Measurements from ENCODE around the gene PARVB. TPM values are rescaled to one million over a fixed set of nuclear protein-coding genes. Genes with fewer than 3 reads are reported as not detected.
"Not testable (repeated sequence)": the region's sequence is repeated elsewhere in the genome, so short reads cannot be mapped to it uniquely, and the experiment has no call there.

Gene PARVB
- polyA plus RNA-seq, 3 donors = 14.8 to 75.5 (median 46.2) TPM

DNA sequence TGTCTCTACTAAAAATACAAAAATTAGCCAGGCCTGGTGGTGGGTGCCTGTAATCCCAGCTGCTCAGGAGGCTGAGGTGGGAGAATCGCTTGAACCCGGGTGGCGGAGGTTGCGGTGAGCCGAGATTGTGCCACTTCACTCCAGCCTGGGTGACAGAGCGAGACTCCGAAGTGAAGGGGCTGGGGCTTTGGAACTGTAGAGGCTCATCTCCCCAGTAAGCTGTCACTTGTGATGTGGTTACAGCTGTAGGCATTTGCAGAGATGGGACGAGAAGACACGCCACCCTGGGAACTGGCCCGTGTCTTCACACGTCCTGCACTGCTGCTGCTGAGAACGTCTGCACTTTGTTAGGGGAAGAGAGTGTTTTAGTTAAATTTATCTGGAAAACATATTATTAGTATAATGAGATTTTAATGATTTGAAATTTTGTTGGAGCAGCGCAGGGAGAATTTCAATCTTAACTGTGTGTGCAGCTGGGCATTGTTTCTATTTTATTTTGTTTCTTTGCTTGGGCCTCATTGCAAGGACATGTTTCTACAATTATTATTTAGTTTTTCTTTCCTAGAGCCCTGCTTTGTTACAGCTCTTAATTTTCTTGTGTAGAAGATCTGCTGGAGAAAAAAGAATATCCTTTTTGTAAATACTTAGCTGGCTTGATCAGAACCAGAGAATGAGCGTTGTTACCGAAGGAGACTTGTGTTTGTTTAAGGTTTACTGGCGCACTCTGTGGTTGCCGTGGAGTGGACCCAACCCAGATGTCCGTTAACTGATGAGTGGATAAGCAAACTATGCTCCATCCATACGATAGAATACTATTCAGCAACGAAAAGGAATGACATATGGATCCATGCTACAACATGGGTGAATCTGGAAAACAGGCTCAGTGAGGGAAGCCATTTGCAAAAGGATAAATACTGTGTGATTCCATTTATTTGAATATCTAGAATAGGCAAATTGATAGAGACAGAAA, 18.4 kb downstream of the PARVB start:
- 75 to 86% (median 86%) methylated on average over 20 of the region's 20 CpGs for WGBS, 3 donors
- no peak overlapping the region for H3K27ac ChIP-seq (ENCODE audit: low read depth, low read length)

DNA sequence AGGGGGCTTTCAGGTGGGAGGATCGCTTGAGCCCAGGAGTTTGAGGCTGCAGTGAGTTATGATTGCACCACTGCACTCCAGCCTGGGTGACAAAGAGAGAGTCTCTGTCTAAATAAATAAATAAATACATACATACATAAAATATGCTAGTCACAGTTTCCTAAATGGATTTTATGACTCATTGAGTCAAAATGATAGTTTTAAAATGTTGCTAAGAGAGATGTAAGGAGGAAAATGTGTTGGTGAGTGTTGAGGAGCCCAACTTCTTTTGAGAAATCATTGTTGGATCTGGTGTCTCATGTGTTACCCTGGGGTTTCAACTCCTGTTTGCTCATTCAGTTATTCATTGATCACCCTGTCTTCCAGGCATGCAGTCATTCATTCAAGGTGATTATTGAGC, 21.0 kb downstream of the PARVB start:
- 97 to 100% (median 98%) methylated on average over 1 of the region's 1 CpG for WGBS, 3 donors
- H3K27ac ChIP-seq (ENCODE audit: low read depth, low read length) = no peak overlapping the region

DNA sequence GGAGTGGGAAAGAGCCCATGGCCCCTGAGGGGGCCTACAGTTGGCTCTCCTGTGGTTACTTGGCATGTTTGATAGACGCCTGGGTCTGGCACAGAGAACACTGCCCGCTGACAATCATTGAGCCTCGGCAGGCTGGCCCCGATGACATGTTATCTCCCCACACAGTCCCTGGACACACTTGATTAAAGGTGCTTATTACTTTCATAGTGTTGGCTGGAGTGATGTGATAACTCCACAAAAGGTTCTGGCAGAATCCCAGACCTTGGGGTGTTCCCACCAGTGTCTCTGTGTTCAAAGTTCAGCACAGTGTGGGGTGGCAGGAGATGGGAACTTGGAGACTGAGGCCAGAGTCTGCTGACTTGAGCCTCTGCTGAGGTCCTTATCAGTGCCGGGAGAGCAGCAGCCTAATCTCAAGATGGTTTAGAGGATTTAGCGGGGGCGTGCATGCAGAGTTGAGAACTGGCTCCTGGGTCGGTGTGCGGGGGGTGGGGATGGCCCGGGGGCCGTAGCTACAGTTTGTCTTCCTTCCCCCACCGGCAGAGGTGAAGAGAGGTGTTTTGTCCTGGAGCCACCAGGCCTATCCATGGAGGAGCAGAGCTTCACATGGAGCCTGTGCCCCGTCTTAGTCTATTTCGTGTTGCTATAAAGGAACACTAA, 22.5 kb downstream of the PARVB start:
- WGBS, 3 donors = 69 to 85% (median 78%) methylated on average over 14 of the region's 14 CpGs
- no peak overlapping the region for H3K27ac ChIP-seq (ENCODE audit: low read depth, low read length)

DNA sequence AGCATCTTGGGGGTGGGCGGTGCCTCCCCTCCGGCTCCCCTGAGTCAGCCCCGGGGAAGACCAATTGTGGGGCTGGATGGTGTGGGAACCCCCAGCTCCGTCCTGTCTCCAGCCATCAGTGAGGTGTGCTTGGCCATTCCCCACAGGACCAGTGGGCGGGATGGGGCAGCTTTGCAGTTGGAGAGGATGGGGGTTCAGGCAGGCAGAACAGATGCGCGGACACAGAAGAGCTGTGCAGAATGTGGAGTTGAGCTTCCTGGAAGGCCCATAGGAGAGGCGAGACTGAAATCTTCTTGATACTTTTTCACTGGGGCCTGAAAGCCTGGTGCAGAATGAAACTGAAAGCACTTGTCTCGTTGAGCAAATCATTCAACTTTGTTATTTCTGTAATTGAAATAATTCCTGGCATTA, 23.8 kb downstream of the PARVB start:
- no peak overlapping the region for H3K27ac ChIP-seq (ENCODE audit: low read depth, low read length)
- WGBS, 3 donors = 70 to 90% (median 76%) methylated on average over 9 of the region's 9 CpGs

DNA sequence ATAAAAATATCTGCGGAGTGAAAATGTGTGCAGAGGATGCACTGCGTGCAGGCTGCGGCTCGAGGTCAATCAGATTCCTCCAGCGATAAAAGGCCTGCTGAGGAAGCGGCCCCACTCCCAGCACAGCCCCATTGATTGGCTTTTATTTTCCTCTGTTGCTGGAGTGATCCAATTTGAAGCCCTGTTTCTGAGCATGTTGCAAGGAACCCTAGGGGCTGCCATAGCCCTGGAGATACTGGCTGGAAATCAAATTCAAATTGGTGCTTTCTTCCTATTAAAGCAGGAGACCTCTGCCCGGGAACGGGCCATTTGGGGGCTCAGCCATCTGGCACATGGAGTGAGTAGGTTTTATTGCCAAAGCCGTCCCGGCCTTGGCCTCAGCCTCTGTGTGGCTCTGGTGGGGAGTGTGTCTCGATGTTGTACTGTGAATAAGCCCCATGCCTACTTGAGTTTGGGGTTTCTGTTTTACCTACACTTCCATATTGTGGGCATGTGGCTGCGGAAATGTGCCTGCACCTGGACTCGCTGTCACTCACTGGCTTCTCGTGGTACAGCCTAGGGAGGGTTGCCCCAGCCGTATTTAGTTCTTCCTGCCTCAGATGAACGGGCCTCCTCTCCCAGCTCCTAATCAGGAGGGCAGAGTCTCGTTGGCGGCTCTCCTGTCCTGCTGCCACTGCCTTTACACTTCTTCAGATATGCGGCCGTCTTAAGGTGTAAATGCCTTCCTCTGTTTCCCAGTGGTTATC, 25.6 kb downstream of the PARVB start:
- 53 to 64% (median 58%) methylated on average over 20 of the region's 20 CpGs for WGBS, 3 donors
- no peak overlapping the region for H3K27ac ChIP-seq (ENCODE audit: low read depth, low read length)

DNA sequence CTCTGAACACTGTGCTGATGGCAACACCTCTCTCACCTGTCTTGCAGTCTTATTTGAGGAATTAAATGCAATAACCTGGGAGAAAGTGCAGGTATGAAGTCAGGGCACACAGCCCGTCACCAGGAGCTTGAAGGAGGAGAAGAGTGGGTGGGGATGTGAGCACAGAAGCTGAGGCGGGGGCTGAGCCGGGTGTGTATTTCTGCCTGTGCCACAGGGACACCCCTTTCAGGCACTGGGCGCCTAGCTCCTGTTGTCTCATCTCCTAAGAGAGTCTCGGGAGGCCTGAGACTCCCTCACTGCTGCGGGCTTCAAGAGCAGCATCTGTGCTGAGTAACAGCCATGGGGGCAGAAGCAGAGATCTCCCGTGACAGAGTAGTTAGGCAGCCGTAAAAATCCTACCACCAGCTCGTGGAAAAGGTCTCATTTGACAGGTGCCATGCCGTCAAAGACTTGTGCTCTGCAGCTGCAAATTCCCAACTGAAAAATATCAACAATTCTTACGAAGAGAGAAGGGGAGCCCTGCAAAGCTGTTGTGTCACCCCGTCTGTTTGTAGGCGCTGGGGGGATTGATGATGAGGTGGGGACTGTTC, 26.8 kb downstream of the PARVB start:
- H3K27ac ChIP-seq (ENCODE audit: low read depth, low read length) = no peak overlapping the region
- WGBS, 3 donors = 77 to 81% (median 77%) methylated on average over 13 of the region's 13 CpGs

DNA sequence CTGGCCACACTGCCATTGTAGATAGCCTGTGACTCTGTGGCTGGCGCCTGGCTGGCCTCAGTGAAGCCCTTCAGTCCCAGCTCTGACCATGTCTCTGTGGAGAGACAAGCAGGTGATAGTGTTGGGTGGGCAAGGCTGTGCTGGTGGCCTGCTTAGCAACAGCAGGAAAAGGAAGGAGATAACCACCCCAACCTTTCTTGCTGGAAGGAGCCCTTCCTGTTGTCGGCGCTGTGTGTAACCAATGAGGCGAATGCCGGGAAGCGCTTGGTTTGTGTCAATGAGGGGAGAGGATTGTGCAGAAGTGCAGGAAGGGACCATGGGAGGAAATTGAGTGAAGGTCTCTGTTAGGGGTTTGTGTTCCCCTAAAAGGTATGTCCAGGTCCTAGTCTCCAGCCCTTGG, 27.3 kb downstream of the PARVB start:
- no peak overlapping the region for H3K27ac ChIP-seq (ENCODE audit: low read depth, low read length)

DNA sequence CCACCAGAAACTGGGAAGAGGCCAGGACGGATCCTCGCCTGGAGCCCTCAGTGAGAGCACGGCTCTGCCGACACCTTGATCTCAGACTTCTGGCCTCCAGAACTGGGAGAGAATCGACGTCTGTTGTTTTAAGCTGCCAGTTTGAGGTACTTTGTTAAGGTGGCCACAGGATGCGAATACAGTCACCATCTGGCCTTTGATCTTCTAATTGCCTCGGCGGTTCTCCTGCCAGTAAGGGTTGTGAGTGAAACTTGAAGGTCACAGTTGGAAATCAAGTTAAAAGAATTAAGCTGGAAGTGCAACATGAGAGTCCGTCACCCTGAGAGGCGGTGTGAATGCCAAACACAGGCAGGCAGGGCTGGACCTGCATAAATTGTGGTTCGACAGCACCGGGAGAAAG, 27.9 kb downstream of the PARVB start:
- H3K27ac ChIP-seq (ENCODE audit: low read depth, low read length) = no peak overlapping the region
- 54 to 80% (median 77%) methylated on average over 13 of the region's 13 CpGs for WGBS, 3 donors

More for the DNA sequence above, 27.3 kb downstream of the PARVB start:
- WGBS, 3 donors = 62 to 84% (median 62%) methylated on average over 6 of the region's 6 CpGs

DNA sequence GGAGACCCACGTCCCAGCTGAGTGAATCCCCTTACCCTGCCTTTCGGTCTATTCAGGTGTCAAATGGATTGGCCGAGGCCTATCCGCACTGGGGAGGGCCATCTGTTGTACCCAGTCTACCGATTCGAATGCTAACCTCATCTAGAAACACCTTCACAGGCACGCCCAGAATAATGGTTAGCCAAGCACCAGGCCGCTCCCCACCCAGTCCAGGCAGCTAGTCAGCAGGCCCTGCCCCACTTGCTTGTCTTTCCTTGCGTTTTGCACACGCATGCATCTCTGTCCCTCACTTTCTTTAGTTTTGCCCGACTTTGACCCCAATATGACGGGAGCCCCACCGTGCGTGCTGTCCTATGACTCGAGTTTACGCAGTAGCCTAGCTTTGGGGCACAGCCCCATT, 31.7 kb downstream of the PARVB start:
- WGBS, 3 donors = 89 to 96% (median 92%) methylated on average over 16 of the region's 16 CpGs
- H3K27ac ChIP-seq (ENCODE audit: low read depth, low read length) = no peak overlapping the region

DNA sequence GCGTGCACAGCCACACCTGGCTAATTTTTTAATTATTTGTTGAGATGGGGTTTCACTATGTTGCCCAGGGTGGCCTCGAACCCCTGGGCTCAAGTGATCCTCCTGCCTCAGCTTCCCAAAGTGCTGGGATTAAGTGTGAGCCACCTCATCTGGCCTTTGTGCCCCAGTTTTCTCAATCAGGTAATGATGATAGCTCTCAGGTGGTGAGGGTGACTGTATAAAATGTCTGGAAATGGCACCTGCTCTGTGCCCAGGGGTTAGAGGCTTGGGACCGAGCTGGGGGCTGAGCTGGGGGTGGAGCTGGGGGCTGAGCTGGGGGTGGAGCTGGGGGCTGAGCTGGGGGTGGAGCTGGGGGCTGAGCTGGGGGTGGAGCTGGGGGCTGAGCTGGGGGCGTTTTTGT, 32.5 kb downstream of the PARVB start:
- not testable (repeated sequence) for H3K27ac ChIP-seq (ENCODE audit: low read depth, low read length)
- 54 to 62% (median 54%) methylated on average over 4 of the region's 4 CpGs for WGBS, 3 donors

DNA sequence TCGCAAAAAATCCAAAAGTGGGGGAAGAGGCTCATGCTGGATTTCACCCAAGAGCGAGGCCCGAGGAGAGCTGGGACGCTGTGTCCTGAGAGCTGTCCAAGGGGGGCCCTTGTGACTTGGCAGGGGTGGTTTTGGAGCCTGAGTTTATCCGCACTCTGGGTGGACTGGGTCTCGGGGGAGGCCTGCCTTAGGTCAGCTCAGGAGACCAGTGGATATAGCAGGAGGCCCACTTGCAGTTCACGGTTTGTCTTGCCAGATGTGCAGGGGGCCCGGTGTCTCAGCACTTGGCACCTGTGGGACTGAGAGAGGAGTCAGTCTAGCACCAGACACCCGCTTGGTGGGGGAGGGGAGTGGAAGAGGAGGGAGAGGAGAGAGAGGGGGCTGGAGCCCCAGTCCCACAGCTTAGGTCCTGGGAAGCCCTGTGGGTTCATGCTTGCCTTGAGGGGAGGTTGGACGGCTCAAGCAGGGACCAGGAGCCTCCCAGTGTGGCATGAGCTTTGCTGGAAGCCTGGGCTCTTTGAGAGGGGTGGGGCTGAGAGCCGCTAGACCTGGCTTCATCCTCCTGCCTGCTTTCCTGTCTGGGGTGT, 33.4 kb downstream of the PARVB start:
- 57 to 77% (median 60%) methylated on average over 11 of the region's 11 CpGs for WGBS, 3 donors
- no peak overlapping the region for H3K27ac ChIP-seq (ENCODE audit: low read depth, low read length)

DNA sequence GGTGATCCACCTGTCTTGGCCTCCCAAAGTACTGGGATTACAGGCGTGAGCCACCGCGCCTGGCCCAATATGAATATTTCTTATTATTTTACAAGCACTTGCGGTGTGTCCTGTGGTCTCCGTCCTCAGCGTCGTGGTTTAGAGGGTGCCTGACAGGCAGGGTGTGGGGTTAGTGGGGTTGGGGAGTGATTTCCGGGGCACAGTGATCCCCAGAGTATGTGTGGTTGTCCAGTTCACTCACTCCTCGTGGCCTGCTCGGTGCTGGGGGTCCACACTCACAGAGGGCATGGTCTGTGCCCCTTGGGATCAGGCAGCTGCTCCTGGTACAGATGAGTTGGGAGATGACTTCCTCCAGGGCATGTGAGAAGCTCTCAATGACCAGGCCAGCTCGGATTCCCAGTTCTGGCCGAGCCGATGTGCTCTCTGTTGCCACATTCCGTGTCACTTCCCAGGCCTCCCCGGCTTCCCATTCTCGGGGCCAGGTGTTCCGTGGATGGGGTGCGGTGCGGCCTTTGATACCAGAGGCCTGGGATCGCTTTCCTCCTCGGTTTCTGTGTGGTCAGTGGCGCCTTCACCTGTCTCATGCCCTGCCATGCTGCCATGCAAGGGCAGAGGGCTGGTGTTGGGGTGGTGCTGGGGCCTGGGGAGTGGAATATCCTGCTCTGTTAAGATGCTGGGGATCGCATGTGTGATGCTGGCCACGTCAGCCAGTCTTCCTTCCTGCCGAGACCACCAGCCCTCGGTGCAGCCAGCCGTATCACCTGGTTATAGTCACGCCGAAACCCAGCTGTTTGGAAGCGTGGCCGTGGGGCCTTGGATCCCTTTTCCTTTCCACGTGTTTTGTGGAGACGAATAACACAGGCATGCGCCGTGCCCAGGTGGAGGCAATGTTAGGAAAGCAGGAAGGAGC, 39.6 kb downstream of the PARVB start:
- H3K27ac ChIP-seq (ENCODE audit: low read depth, low read length) = no peak overlapping the region
- WGBS, 3 donors = 82 to 87% (median 84%) methylated on average over 35 of the region's 35 CpGs

DNA sequence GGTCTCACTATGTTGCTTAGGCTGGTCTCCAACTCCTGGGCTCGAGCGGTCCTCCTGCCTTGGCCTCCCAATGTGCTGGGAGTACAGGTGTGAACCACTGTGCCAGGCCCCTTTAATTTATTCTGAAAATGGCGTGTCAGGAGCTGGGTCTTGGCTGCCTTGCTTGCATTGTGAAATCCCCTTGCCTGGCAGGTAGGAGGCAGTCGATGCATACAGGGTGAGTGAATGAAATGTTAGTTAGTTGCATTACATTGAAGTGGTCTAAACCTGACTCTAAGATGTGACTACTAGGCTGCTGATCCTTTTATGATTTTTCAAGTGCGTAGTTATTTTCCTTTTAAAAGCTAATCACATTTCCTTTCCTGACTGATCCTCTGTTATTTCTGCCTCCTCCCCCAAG, 42.9 kb downstream of the PARVB start:
- no peak overlapping the region for H3K27ac ChIP-seq (ENCODE audit: low read depth, low read length)
- WGBS, 3 donors = 79 to 88% (median 84%) methylated on average over 5 of the region's 5 CpGs

DNA sequence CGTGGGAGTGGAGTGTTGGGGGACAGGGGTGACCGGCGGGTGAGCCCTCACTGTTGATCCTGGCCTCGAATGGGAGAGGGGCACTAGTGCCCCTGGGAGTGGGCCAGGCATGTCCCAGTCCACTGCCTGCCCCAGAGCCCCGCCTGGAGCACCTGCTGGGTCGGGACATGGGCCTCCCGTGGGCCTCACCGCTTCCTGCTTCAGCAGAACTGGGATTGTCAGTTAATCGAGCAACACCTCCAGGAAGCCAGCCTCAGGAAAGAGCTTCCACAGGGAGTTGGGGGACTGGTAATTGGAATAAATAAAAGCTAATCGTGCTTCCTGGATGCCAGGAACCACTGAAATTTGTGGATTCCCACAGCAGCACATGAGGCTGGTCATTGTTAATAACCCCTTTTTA, 43.8 kb downstream of the PARVB start:
- 50 to 61% (median 59%) methylated on average over 10 of the region's 10 CpGs for WGBS, 3 donors
- H3K27ac ChIP-seq (ENCODE audit: low read depth, low read length) = no peak overlapping the region

DNA sequence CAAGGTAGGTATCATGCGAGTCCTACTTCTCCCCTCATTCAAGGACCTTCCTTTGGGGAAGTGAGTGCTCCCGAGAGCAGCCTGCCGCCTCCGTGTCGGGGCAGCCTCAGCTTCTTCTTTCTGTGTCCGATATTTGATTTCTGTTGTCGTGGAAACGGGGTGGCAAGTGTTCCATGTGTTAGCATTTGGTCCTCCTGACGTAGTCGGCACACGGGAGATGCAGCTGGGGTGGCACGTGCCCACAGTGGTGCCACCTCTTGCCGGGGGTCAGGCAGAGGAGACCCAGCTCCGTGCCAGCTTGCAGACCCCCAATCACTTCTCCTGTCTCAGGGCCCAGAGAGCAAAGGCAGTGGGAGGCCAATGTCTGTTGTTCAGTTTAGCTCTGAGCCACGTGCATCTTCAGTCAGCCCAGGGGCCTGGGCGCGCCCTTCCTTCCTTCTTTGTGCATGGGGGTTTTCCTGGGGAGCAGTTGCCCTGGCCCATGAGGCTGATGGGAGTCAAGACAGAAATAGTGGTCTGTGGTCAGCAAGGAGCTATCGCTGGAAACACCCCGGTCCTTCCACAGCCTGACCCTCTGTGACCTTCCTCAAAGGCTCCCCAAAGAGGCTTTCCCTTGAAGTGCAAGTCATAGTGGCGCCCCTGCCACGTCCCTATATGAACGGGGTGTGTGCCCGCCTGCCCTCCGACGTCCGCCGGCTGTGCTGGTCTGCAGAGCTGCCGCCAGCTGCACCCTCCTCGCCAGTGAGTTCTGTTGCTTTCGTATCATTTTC, 44.5 kb downstream of the PARVB start:
- WGBS, 3 donors = 48 to 74% (median 53%) methylated on average over 30 of the region's 30 CpGs
- H3K27ac ChIP-seq (ENCODE audit: low read depth, low read length) = no peak overlapping the region

DNA sequence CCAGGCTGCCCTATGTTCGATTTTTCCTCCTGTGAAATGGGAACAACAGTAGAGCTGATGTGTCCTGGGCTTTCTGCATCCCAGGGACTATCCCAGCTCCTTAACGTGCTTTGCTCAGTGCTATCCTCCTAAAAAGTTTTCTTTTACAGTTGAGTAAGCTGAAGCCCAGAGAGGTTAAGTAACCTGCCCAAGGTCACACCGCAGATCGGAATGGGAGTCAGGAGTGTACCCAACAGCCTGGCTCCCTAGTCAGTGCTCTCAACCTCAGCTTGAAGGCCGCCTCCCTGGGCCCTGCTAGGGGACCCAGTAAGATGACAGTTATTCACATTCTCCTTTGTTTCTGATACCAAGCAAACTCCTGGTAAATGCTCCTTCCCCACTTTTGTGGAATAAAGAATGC, 45.9 kb downstream of the PARVB start:
- no peak overlapping the region for H3K27ac ChIP-seq (ENCODE audit: low read depth, low read length)
- WGBS, 3 donors = 89 to 97% (median 96%) methylated on average over 5 of the region's 5 CpGs
